Measurements from ENCODE around the gene NOP53.
"Not testable (repeated sequence)": the region's sequence is repeated elsewhere in the genome, so short reads cannot be mapped to it uniquely, and the experiment has no call there.

The NOP53 gene

DNA sequence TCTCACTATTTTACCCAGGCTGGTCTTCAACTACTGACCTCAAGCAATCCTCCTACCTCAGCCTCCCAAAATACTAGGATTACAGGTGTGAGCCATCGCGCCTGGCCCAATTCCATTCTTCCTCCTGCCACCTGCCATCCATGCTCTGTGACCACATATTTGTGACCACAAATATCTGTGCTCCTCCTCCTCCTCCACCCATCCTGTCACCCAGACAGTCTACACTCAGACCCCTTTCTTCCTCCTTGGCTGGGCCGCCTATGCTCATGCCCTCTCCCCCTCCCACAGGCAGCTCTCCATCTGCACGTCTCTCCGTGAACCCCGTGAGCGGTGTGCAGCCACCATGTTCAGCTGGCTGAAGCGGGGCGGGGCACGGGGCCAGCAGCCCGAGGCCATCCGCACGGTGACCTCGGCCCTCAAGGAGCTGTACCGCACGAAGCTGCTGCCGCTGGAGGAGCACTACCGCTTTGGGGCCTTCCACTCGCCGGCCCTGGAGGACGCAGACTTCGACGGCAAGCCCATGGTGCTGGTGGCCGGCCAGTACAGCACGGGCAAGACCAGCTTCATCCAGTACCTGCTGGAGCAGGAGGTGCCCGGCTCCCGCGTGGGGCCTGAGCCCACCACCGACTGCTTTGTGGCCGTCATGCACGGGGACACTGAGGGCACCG lies 28.9 kb upstream of the NOP53 start:
- Histone ChIP-seq H3K9me3 (no peaks in the 10 kb centered on the region), H3K27me3 (peaks cover 44% of the 10 kb centered on the region), H3K4me1 (ENCODE audit: control insufficient read depth in 1 of 2, insufficient read depth in 1 of 2, low read depth in 1 of 2, low read length in 1 of 2) (peaks cover 0 to 4% of the 10 kb centered on the region in 2 experiments), H3K36me3 (no peaks in the 10 kb centered on the region), H3K27ac (no peak overlapping the region), H3K4me3 (ENCODE audit: low read depth in 1 of 2, low read length in 1 of 2) (no peak overlapping the region)
- TF ChIP-seq, protein P1, sequence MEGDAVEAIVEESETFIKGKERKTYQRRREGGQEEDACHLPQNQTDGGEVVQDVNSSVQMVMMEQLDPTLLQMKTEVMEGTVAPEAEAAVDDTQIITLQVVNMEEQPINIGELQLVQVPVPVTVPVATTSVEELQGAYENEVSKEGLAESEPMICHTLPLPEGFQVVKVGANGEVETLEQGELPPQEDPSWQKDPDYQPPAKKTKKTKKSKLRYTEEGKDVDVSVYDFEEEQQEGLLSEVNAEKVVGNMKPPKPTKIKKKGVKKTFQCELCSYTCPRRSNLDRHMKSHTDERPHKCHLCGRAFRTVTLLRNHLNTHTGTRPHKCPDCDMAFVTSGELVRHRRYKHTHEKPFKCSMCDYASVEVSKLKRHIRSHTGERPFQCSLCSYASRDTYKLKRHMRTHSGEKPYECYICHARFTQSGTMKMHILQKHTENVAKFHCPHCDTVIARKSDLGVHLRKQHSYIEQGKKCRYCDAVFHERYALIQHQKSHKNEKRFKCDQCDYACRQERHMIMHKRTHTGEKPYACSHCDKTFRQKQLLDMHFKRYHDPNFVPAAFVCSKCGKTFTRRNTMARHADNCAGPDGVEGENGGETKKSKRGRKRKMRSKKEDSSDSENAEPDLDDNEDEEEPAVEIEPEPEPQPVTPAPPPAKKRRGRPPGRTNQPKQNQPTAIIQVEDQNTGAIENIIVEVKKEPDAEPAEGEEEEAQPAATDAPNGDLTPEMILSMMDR (IDR thresholded peaks at IDR 0.05): no peak

- not testable (repeated sequence) for H3K36me3 ChIP-seq; H3K4me1 ChIP-seq (ENCODE audit: control insufficient read depth in 1 of 2, insufficient read depth in 1 of 2, low read depth in 1 of 2, low read length in 1 of 2); H3K4me3 ChIP-seq (ENCODE audit: low read depth in 1 of 2, low read length in 1 of 2); H3K27ac ChIP-seq; H3K9me3 ChIP-seq
- H3K27me3 ChIP-seq: peaks cover 22% of the 10 kb centered on the region
These were observed 26.8 kb upstream of the NOP53 start for GRCh38 chr19:47718415-47719046.

- TF ChIP-seq, protein P1 (IDR thresholded peaks at IDR 0.05): no peak
- peaks cover 15% of the 10 kb centered on the region for H3K27me3 ChIP-seq
- H3K4me1 ChIP-seq (ENCODE audit: control insufficient read depth in 1 of 2, insufficient read depth in 1 of 2, low read depth in 1 of 2, low read length in 1 of 2): no peaks in the 10 kb centered on the region
- no peaks in the 10 kb centered on the region for H3K36me3 ChIP-seq
- no peaks in the 10 kb centered on the region for H3K9me3 ChIP-seq
- H3K4me3 ChIP-seq (ENCODE audit: low read depth in 1 of 2, low read length in 1 of 2): no peak overlapping the region
- H3K27ac ChIP-seq: no peak overlapping the region
These were observed 26.1 kb upstream of the NOP53 start for GRCh38 chr19:47719047-47719859.

GRCh38 chr19:47720669-47721422 lies 24.5 kb upstream of the NOP53 start:
- H3K9me3 ChIP-seq: no peaks in the 10 kb centered on the region
- no peaks in the 10 kb centered on the region for H3K36me3 ChIP-seq
- no peak overlapping the region for H3K4me3 ChIP-seq (ENCODE audit: low read depth in 1 of 2, low read length in 1 of 2)
- TF ChIP-seq, protein P1 (IDR thresholded peaks at IDR 0.05): no peak
- H3K27ac ChIP-seq: no peak overlapping the region
- H3K4me1 ChIP-seq (ENCODE audit: control insufficient read depth in 1 of 2, insufficient read depth in 1 of 2, low read depth in 1 of 2, low read length in 1 of 2): no peaks in the 10 kb centered on the region
- no peaks in the 10 kb centered on the region for H3K27me3 ChIP-seq

GRCh38 chr19:47723581-47723940 lies 21.8 kb upstream of the NOP53 start:
- no peak overlapping the region for H3K4me3 ChIP-seq (ENCODE audit: low read depth in 1 of 2, low read length in 1 of 2)
- H3K27ac ChIP-seq: no peak overlapping the region
- no peaks in the 10 kb centered on the region for H3K9me3 ChIP-seq
- no peaks in the 10 kb centered on the region for H3K4me1 ChIP-seq (ENCODE audit: control insufficient read depth in 1 of 2, insufficient read depth in 1 of 2, low read depth in 1 of 2, low read length in 1 of 2)
- TF ChIP-seq, protein P1 (IDR thresholded peaks at IDR 0.05): no peak
- H3K27me3 ChIP-seq: peaks cover 17% of the 10 kb centered on the region
- no peaks in the 10 kb centered on the region for H3K36me3 ChIP-seq
